ENCODE data around the gene PDIA3. TPM values are rescaled to one million over a fixed set of nuclear protein-coding genes. Genes with fewer than 3 reads are reported as not detected.

The PDIA3 gene
- total RNA-seq, 1 donor from 2014 or later = 243 TPM

DNA sequence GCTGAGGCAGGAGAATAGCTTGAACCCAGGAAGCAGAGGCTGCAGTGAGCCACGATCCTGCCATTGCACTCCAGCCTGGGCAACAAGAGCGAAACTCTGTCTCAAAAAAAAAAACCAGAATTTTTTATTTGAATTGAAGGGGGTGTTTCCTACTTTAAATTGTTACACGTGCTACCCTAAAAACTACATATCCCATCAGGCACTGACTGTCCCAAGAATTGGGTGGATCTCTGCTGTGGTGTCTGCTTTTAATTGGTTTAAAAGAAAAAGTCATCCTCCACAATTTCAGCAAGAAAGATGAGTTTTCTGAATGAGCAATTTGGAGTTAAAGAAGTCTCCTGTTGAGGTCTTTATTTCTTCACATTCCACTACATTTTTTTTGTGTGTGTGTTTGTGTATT lies 2.1 kb downstream of the PDIA3 start:
- TF ChIP-seq CTCF (conservative IDR thresholded peaks at IDR 0.05; ENCODE audit: low read depth, low read length) = no peak

GRCh38 chr15:43749690-43750345 lies 3.6 kb downstream of the PDIA3 start:
- no peak for TF ChIP-seq CTCF (conservative IDR thresholded peaks at IDR 0.05; ENCODE audit: low read depth, low read length)
- no peak overlapping the region for H3K4me3 ChIP-seq (ENCODE audit: low read depth, low read length)
- DNase-seq (ENCODE audit: low read depth) = no peak

More for the DNA sequence above, 2.1 kb downstream of the PDIA3 start:
- DNase-seq (ENCODE audit: low read depth) = no peak
- no peak overlapping the region for H3K4me3 ChIP-seq (ENCODE audit: low read depth, low read length)

DNA sequence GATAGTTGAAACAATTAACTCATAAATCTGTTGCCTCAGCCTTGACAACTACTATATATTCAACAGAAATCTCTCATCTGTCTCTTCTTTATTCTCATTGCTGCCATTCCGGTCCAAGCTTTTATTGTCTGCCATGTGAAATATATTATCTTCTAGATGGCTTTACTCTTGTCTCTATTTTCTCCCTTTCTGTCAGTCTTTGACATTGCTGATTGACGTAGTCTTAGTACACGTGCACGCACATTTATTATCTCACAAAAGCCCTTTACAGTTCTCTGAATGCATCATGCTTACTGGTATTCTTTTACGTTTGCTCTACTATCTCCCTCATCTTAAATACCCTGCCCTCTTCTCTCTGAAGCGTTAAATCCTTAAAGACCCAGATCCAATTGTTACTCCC lies 5.6 kb downstream of the PDIA3 start:
- DNase-seq (ENCODE audit: low read depth) = no peak
- no peak overlapping the region for H3K4me3 ChIP-seq (ENCODE audit: low read depth, low read length)
- TF ChIP-seq CTCF (conservative IDR thresholded peaks at IDR 0.05; ENCODE audit: low read depth, low read length) = no peak

- TF ChIP-seq CTCF (conservative IDR thresholded peaks at IDR 0.05; ENCODE audit: low read depth, low read length) = no peak
These were observed 16.6 kb downstream of the PDIA3 start for GRCh38 chr15:43762824-43763223.

GRCh38 chr15:43763819-43764446 lies 17.7 kb downstream of the PDIA3 start:
- DNase-seq (ENCODE audit: low read depth) = no peak
- H3K4me3 ChIP-seq (ENCODE audit: low read depth, low read length) = no peak overlapping the region
- TF ChIP-seq CTCF (conservative IDR thresholded peaks at IDR 0.05; ENCODE audit: low read depth, low read length) = no peak

More at GRCh38 chr15:43762824-43763223, 16.6 kb downstream of the PDIA3 start:
- DNase-seq (ENCODE audit: low read depth) = no peak
- H3K4me3 ChIP-seq (ENCODE audit: low read depth, low read length) = no peak overlapping the region

GRCh38 chr15:43769584-43770228 lies 23.5 kb downstream of the PDIA3 start:
- no peak overlapping the region for H3K4me3 ChIP-seq (ENCODE audit: low read depth, low read length)
- peak; percentile 86 for TF ChIP-seq CTCF (conservative IDR thresholded peaks at IDR 0.05; ENCODE audit: low read depth, low read length)
- no peak for DNase-seq (ENCODE audit: low read depth)

All from epithelial cell of proximal tubule (primary cell).